HL-60 (cell line): ENCODE results near the gene SLC7A1.

Source experiments
- GABPA ChIP-seq: IDR thresholded peaks from 2 replicates; pipeline ENCODE4 v1.6.1; 2012; ENCODE audit warnings: low read depth
- TF ChIP-seq, protein P1 (sequence below): IDR thresholded peaks from one replicate; pipeline ENCODE4 v1.5.1; 2011; ENCODE audit warnings: low read length, control low read depth, inconsistent platforms; ENCODE audit not compliant: insufficient read depth
- TF ChIP-seq, protein P2 (sequence below): IDR thresholded peaks from 2 replicates; pipeline ENCODE4 v1.6.1; 2012; ENCODE audit warnings: low read depth; ENCODE audit not compliant: insufficient replicate concordance

GRCh38 chr13:29465741-29466293, 129.7 kb downstream of the SLC7A1 start:
- TF ChIP-seq, protein P1, sequence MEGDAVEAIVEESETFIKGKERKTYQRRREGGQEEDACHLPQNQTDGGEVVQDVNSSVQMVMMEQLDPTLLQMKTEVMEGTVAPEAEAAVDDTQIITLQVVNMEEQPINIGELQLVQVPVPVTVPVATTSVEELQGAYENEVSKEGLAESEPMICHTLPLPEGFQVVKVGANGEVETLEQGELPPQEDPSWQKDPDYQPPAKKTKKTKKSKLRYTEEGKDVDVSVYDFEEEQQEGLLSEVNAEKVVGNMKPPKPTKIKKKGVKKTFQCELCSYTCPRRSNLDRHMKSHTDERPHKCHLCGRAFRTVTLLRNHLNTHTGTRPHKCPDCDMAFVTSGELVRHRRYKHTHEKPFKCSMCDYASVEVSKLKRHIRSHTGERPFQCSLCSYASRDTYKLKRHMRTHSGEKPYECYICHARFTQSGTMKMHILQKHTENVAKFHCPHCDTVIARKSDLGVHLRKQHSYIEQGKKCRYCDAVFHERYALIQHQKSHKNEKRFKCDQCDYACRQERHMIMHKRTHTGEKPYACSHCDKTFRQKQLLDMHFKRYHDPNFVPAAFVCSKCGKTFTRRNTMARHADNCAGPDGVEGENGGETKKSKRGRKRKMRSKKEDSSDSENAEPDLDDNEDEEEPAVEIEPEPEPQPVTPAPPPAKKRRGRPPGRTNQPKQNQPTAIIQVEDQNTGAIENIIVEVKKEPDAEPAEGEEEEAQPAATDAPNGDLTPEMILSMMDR = no peak
- TF ChIP-seq, protein P2, sequence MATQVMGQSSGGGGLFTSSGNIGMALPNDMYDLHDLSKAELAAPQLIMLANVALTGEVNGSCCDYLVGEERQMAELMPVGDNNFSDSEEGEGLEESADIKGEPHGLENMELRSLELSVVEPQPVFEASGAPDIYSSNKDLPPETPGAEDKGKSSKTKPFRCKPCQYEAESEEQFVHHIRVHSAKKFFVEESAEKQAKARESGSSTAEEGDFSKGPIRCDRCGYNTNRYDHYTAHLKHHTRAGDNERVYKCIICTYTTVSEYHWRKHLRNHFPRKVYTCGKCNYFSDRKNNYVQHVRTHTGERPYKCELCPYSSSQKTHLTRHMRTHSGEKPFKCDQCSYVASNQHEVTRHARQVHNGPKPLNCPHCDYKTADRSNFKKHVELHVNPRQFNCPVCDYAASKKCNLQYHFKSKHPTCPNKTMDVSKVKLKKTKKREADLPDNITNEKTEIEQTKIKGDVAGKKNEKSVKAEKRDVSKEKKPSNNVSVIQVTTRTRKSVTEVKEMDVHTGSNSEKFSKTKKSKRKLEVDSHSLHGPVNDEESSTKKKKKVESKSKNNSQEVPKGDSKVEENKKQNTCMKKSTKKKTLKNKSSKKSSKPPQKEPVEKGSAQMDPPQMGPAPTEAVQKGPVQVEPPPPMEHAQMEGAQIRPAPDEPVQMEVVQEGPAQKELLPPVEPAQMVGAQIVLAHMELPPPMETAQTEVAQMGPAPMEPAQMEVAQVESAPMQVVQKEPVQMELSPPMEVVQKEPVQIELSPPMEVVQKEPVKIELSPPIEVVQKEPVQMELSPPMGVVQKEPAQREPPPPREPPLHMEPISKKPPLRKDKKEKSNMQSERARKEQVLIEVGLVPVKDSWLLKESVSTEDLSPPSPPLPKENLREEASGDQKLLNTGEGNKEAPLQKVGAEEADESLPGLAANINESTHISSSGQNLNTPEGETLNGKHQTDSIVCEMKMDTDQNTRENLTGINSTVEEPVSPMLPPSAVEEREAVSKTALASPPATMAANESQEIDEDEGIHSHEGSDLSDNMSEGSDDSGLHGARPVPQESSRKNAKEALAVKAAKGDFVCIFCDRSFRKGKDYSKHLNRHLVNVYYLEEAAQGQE = no peak
- no peak for TF ChIP-seq GABPA
